IMR-90 (cell line): Measurements from ENCODE around the gene LIMCH1. TPM values are rescaled to one million over a fixed set of nuclear protein-coding genes. Genes with fewer than 3 reads are reported as not detected.

Experiments used
- ATAC-seq: fragments of 200-7000 bp; cut with Tn5 transposase; 2 replicates; pipeline ENCODE4 v1.9.1; 2020; ENCODE audit warnings: low read depth, mild to moderate bottlenecking, moderate library complexity
- BruUV-seq: library from RNA; stranded (reverse); fragments of 400-500 nt; replicated peaks from 2 replicates; lab custom pipeline; 2021; lab: Mats Ljungman, UMichigan
- CTCF ChIA-PET: fragments of 300-600 bp; formaldehyde crosslinking; extraction: SDS; loops from one replicate; lab custom pipeline; 2021; ENCODE audit warnings: antibody characterized with exemption; lab: Yijun Ruan, JAX
- POLR2A ChIA-PET: fragments of 300-600 bp; sonication (Branson Sonifier 250); formaldehyde crosslinking; loops from one replicate; lab custom pipeline; 2022; ENCODE audit warnings: antibody characterized with exemption; ENCODE audit not compliant: unreplicated experiment; lab: Charles Lee
- DNase-seq: peaks from one replicate; pipeline ENCODE4 v3.0.0; 2013
- H2AFZ ChIP-seq: replicated peaks from 2 replicates; pipeline ENCODE3; 2013; ENCODE audit warnings: low read length, mild to moderate bottlenecking; ENCODE audit not compliant: poor library complexity
- H2AK5ac ChIP-seq: 2 replicates; pipeline ENCODE4 v1.6.1; 2013; ENCODE audit warnings: low read depth, low read length, inconsistent platforms
- H2AK9ac ChIP-seq: replicated peaks from 2 replicates; pipeline ENCODE3; 2013; ENCODE audit warnings: mild to moderate bottlenecking, low read depth, low read length, moderate library complexity; ENCODE audit not compliant: poor library complexity
- H2BK120ac ChIP-seq: 2 replicates; pipeline ENCODE4 v1.6.1; 2013; ENCODE audit warnings: low read depth, low read length, inconsistent platforms
- H2BK15ac ChIP-seq: 3 replicates; pipeline ENCODE4 v1.6.1; 2013; ENCODE audit warnings: low read depth, low read length, inconsistent platforms
- H2BK20ac ChIP-seq: 2 replicates; pipeline ENCODE4 v1.6.1; 2013; ENCODE audit warnings: low read depth, mild to moderate bottlenecking, inconsistent platforms, low read length, moderate library complexity
- H2BK5ac ChIP-seq: 2 replicates; pipeline ENCODE4 v1.6.1; 2013; ENCODE audit warnings: mild to moderate bottlenecking, low read depth, low read length, inconsistent platforms; ENCODE audit not compliant: poor library complexity, severe bottlenecking
- H3K14ac ChIP-seq: replicated peaks from 2 replicates; pipeline ENCODE4 v1.6.1; 2013; ENCODE audit warnings: low read depth, low read length, inconsistent platforms
- H3K18ac ChIP-seq: 2 replicates; pipeline ENCODE4 v1.6.1; 2013; ENCODE audit warnings: low read depth, low read length, control low read depth
- H3K23ac ChIP-seq: 2 replicates; pipeline ENCODE4 v1.6.1; 2013; ENCODE audit warnings: low read depth, low read length, inconsistent platforms
- H3K27ac ChIP-seq: 2 replicates; pipeline ENCODE4 v1.5.1; 2013; ENCODE audit warnings: mild to moderate bottlenecking, control low read depth, low read length; ENCODE audit not compliant: insufficient read depth
- H3K27me3 ChIP-seq: 2 replicates; pipeline ENCODE4 v1.6.1; 2013; ENCODE audit warnings: low read length; ENCODE audit not compliant: control insufficient read depth, insufficient read depth
- H3K36me3 ChIP-seq: 2 replicates; pipeline ENCODE4 v1.6.1; 2013; ENCODE audit warnings: low read length, mixed read lengths; ENCODE audit not compliant: control insufficient read depth, insufficient read depth
- H3K4ac ChIP-seq: 2 replicates; pipeline ENCODE4 v1.6.1; 2013; ENCODE audit warnings: low read depth, low read length, inconsistent platforms
- H3K4me1 ChIP-seq: 2 replicates; pipeline ENCODE4 v1.6.1; 2013; ENCODE audit warnings: low read length, mixed read lengths; ENCODE audit not compliant: control insufficient read depth, insufficient read depth
- H3K4me2 ChIP-seq: 2 replicates; pipeline ENCODE4 v1.6.1; 2013; ENCODE audit warnings: low read depth, mild to moderate bottlenecking, control low read depth, low read length, moderate library complexity
- H3K4me3 ChIP-seq: 2 replicates; pipeline ENCODE4 v1.5.1; 2013; ENCODE audit warnings: low read depth, mild to moderate bottlenecking, control low read depth, low read length, moderate library complexity; ENCODE audit not compliant: insufficient read depth
- H3K56ac ChIP-seq: 2 replicates; pipeline ENCODE4 v1.6.1; 2013; ENCODE audit warnings: low read length, inconsistent platforms; ENCODE audit not compliant: insufficient read depth; ENCODE audit errors: extremely low read depth
- H3K79me1 ChIP-seq, 2 experiments: 2 replicates each; pipeline ENCODE4 v1.6.1; 2013; ENCODE audit warnings: low read length in 2 of 2, inconsistent platforms in 1 of 2, low read depth in 1 of 2
- H3K9ac ChIP-seq: 2 replicates; pipeline ENCODE4 v1.6.1; 2013; ENCODE audit warnings: low read depth, low read length, control low read depth
- H3K9me1 ChIP-seq: 2 replicates; pipeline ENCODE4 v1.6.1; 2013; ENCODE audit warnings: low read length, inconsistent platforms; ENCODE audit not compliant: insufficient read depth
- H3K9me3 ChIP-seq: 2 replicates; pipeline ENCODE4 v1.6.1; 2013; ENCODE audit warnings: low read length; ENCODE audit not compliant: control insufficient read depth, insufficient read depth
- H4K20me1 ChIP-seq: 2 replicates; pipeline ENCODE4 v1.6.1; 2013; ENCODE audit warnings: low read length, inconsistent platforms; ENCODE audit not compliant: insufficient read depth
- H4K5ac ChIP-seq: 2 replicates; pipeline ENCODE4 v1.6.1; 2013; ENCODE audit warnings: mild to moderate bottlenecking, low read depth, low read length, control low read depth
- H4K8ac ChIP-seq, 2 experiments: 2 replicates each; pipeline ENCODE4 v1.6.1; 2013; ENCODE audit warnings: low read depth in 2 of 2, low read length in 2 of 2, control low read depth in 1 of 2, inconsistent platforms in 1 of 2
- H4K91ac ChIP-seq: 2 replicates; pipeline ENCODE4 v1.6.1; 2013; ENCODE audit warnings: low read depth, low read length, inconsistent platforms; ENCODE audit not compliant: insufficient read depth
- BHLHE40 ChIP-seq: fragments of 150-350 bp; IDR thresholded peaks from 2 replicates; pipeline ENCODE4 v1.6.1; 2016; ENCODE audit warnings: mild to moderate bottlenecking, low read depth, low read length
- CEBPB ChIP-seq: IDR thresholded peaks from 2 replicates; pipeline ENCODE4 v1.6.1; 2012; ENCODE audit warnings: low read depth, low read length, improper control_type of control experiment
- CHD1 ChIP-seq: IDR thresholded peaks from 2 replicates; pipeline ENCODE4 v1.6.1; 2012; ENCODE audit warnings: low read depth, low read length, improper control_type of control experiment
- FOS ChIP-seq: fragments of 150-350 bp; IDR thresholded peaks from 2 replicates; pipeline ENCODE4 v1.6.1; 2016; ENCODE audit warnings: low read depth, low read length
- MAFK ChIP-seq: IDR thresholded peaks from 2 replicates; pipeline ENCODE4 v1.6.1; 2012; ENCODE audit warnings: low read depth, low read length, improper control_type of control experiment
- MAZ ChIP-seq: IDR thresholded peaks from 2 replicates; pipeline ENCODE4 v1.6.1; 2012; ENCODE audit warnings: low read depth, mild to moderate bottlenecking, low read length, improper control_type of control experiment, moderate library complexity, borderline replicate concordance
- MXI1 ChIP-seq: IDR thresholded peaks from 2 replicates; pipeline ENCODE4 v1.6.1; 2012; ENCODE audit warnings: low read depth, mild to moderate bottlenecking, low read length, moderate library complexity, borderline replicate concordance
- NFE2L2 ChIP-seq: fragments of 150-350 bp; IDR thresholded peaks from 2 replicates; pipeline ENCODE4 v1.6.1; 2016; ENCODE audit warnings: low read depth, mild to moderate bottlenecking, low read length
- POLR2A ChIP-seq: IDR thresholded peaks from 2 replicates; pipeline ENCODE4 v1.6.1; 2012; ENCODE audit warnings: mild to moderate bottlenecking, low read depth, low read length
- RAD21 ChIP-seq: IDR thresholded peaks from 2 replicates; pipeline ENCODE4 v1.6.1; 2012; ENCODE audit warnings: low read length, improper control_type of control experiment
- RCOR1 ChIP-seq: IDR thresholded peaks from 2 replicates; pipeline ENCODE4 v1.6.1; 2012; ENCODE audit warnings: mild to moderate bottlenecking, low read length, improper control_type of control experiment; ENCODE audit not compliant: insufficient replicate concordance
- RFX5 ChIP-seq: IDR thresholded peaks from 2 replicates; pipeline ENCODE4 v1.8.0; 2012; ENCODE audit warnings: low read depth, mild to moderate bottlenecking, low read length, moderate library complexity
- SMC3 ChIP-seq: fragments of 150-350 bp; IDR thresholded peaks from 2 replicates; pipeline ENCODE4 v1.6.1; 2016; ENCODE audit warnings: low read depth, mild to moderate bottlenecking, antibody characterized with exemption, low read length, moderate library complexity
- WGBS, 2 experiments: methylation state at CpG; one replicate each; pipeline versions ENCODE4 v1.1.5 to v1.1.7; 2013; ENCODE audit warnings: missing lambda C conversion rate in 2 of 2; ENCODE audit not compliant: insufficient read length in 1 of 2; ENCODE audit errors: extremely low coverage in 2 of 2; 5-methylcytosine and 5-hydroxymethylcytosine counted together
- dilution Hi-C: fragments of 300-500 bp; cut with HindIII; formaldehyde crosslinking; loops from one replicate; pipeline ENCODE4 v1.14.3; 2018; ENCODE audit warnings: low sequenced_read_pairs; ENCODE audit not compliant: unreplicated experiment
- in situ Hi-C: fragments of 300-500 bp; cut with MboI; formaldehyde crosslinking; loops from 3 replicates; pipeline ENCODE4 v1.14.3; 2019; ENCODE audit warnings: low sequenced_read_pairs, inconsistent platforms, mixed read lengths
- intact Hi-C: fragments of 100-400 bp; cut with micrococcal nuclease; formaldehyde crosslinking; loops from 2 replicates; pipeline ENCODE4 v1.10.0; 2022
- polyA plus RNA-seq, 3 experiments: library from polyadenylated mRNA; depleted of rRNA; stranded (reverse); fragments of >200 nt; gene quantifications; 2 replicates each; pipeline ENCODE4 v1.2.3, GENCODE V29; 2012; ENCODE audit warnings: low replicate concordance in 1 of 3
- total RNA-seq: library from RNA; depleted of rRNA; stranded (reverse); fragments of >200 nt; gene quantifications from 2 replicates; pipeline ENCODE4 v1.2.3, GENCODE V29; 2012
- TF ChIP-seq, protein P1 (sequence below): fragments of 150-350 bp; IDR thresholded peaks from 2 replicates; pipeline ENCODE4 v1.6.1; 2016; ENCODE audit warnings: low read depth, mild to moderate bottlenecking, low read length, moderate library complexity, borderline replicate concordance
- TF ChIP-seq, protein P2 (sequence below): fragments of 150-350 bp; IDR thresholded peaks from 2 replicates; pipeline ENCODE4 v1.6.1; 2017; ENCODE audit warnings: mild to moderate bottlenecking, antibody characterized with exemption, low read length, low read depth
- TF ChIP-seq, protein P3 (sequence below): conservative IDR thresholded peaks from 2 replicates; pipeline ENCODE4 v1.5.1; 2012; ENCODE audit warnings: mild to moderate bottlenecking, low read depth, low read length, improper control_type of control experiment

LIMCH1 gene
- total and polyA plus RNA-seq, 2 of the 4 experiments (the other 2 are of a cell fraction), result 0.89 to 2.9 TPM

DNA sequence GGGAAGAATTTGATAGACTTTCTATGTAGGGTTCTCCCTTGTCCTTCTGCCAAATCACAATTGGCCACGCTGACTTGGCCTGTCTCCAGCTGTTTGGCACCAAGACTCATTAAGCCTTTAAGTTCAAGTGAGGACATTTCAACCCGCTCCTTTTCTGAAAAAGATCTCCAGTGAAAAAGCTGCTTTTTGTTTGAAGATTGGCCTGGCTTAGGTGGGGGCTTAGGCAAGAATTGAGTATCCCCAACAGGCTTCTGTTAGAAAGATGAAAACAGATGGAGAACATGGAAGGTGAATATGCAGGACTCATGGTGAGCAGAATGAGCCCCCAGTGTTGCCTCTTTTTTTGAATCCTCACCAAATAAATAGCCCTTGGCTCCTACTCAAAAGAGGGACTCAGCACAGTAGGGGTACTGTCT is 28.5 kb upstream of the LIMCH1 start:
- Histone ChIP-seq H3K9me1 (no peaks in the 10 kb centered on the region), H3K4ac (no peak overlapping the region), H2AK9ac (no peak overlapping the region), H2AFZ (no peak overlapping the region), H3K36me3 (no peaks in the 10 kb centered on the region), H4K8ac (no peak overlapping the region), H4K5ac (no peak overlapping the region), H2BK5ac (no peak overlapping the region), H3K4me1 (peaks cover 2% of the 10 kb centered on the region; the same call in 1 of the 2 replicates), H3K9me3 (no peaks in the 10 kb centered on the region), H3K18ac (no peak overlapping the region), H2BK15ac (no peak overlapping the region), H3K14ac (no peak overlapping the region), H3K4me2 (no peak overlapping the region), H3K9ac (no peak overlapping the region), H2AK5ac (no peak overlapping the region), H2BK120ac (no peak overlapping the region), H3K79me1 (no peaks in the 10 kb centered on the region), H4K20me1 (no peaks in the 10 kb centered on the region), H2BK20ac (no peak overlapping the region), H3K56ac (no peak overlapping the region), H3K27me3 (no peaks in the 10 kb centered on the region), H3K23ac (no peak overlapping the region), H3K27ac (no peak overlapping the region), H3K4me3 (no peak overlapping the region), H4K91ac (no peak overlapping the region)
- TF ChIP-seq RAD21, result no peak
- TF ChIP-seq POLR2A, result no peak
- no peak for TF ChIP-seq SMC3
- no peak for TF ChIP-seq RFX5
- no peak for TF ChIP-seq MXI1
- TF ChIP-seq, protein P1, sequence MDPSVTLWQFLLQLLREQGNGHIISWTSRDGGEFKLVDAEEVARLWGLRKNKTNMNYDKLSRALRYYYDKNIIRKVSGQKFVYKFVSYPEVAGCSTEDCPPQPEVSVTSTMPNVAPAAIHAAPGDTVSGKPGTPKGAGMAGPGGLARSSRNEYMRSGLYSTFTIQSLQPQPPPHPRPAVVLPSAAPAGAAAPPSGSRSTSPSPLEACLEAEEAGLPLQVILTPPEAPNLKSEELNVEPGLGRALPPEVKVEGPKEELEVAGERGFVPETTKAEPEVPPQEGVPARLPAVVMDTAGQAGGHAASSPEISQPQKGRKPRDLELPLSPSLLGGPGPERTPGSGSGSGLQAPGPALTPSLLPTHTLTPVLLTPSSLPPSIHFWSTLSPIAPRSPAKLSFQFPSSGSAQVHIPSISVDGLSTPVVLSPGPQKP, result no peak
- no peak for TF ChIP-seq FOS
- TF ChIP-seq NFE2L2, result no peak
- no peak for TF ChIP-seq CHD1
- no peak for TF ChIP-seq RCOR1
- TF ChIP-seq MAFK, result no peak
- TF ChIP-seq, protein P2, sequence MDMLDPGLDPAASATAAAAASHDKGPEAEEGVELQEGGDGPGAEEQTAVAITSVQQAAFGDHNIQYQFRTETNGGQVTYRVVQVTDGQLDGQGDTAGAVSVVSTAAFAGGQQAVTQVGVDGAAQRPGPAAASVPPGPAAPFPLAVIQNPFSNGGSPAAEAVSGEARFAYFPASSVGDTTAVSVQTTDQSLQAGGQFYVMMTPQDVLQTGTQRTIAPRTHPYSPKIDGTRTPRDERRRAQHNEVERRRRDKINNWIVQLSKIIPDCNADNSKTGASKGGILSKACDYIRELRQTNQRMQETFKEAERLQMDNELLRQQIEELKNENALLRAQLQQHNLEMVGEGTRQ, result no peak
- TF ChIP-seq, protein P3, sequence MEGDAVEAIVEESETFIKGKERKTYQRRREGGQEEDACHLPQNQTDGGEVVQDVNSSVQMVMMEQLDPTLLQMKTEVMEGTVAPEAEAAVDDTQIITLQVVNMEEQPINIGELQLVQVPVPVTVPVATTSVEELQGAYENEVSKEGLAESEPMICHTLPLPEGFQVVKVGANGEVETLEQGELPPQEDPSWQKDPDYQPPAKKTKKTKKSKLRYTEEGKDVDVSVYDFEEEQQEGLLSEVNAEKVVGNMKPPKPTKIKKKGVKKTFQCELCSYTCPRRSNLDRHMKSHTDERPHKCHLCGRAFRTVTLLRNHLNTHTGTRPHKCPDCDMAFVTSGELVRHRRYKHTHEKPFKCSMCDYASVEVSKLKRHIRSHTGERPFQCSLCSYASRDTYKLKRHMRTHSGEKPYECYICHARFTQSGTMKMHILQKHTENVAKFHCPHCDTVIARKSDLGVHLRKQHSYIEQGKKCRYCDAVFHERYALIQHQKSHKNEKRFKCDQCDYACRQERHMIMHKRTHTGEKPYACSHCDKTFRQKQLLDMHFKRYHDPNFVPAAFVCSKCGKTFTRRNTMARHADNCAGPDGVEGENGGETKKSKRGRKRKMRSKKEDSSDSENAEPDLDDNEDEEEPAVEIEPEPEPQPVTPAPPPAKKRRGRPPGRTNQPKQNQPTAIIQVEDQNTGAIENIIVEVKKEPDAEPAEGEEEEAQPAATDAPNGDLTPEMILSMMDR, result no peak
- no peak for TF ChIP-seq CEBPB
- no peak for TF ChIP-seq BHLHE40
- no peak for TF ChIP-seq MAZ
- ATAC-seq (no peak), DNase-seq (no peak)
- BruUV-seq, result no TSS peak
- dilution Hi-C loops (no loop called here), in situ Hi-C loops (no loop called here), intact Hi-C loops (no loop called here)
- ChIA-PET CTCF (no interaction called here), POLR2A (no interaction called here)
- 80% methylated on average over 1 of the region's 2 CpGs; no CpG with 5 or more reads in 1 of the 2 experiments for WGBS, 2 experiments
